ENCODE data around the gene TNS3.
"Not testable (repeated sequence)": the region's sequence is repeated elsewhere in the genome, so short reads cannot be mapped to it uniquely, and the experiment has no call there.

The TNS3 gene

DNA sequence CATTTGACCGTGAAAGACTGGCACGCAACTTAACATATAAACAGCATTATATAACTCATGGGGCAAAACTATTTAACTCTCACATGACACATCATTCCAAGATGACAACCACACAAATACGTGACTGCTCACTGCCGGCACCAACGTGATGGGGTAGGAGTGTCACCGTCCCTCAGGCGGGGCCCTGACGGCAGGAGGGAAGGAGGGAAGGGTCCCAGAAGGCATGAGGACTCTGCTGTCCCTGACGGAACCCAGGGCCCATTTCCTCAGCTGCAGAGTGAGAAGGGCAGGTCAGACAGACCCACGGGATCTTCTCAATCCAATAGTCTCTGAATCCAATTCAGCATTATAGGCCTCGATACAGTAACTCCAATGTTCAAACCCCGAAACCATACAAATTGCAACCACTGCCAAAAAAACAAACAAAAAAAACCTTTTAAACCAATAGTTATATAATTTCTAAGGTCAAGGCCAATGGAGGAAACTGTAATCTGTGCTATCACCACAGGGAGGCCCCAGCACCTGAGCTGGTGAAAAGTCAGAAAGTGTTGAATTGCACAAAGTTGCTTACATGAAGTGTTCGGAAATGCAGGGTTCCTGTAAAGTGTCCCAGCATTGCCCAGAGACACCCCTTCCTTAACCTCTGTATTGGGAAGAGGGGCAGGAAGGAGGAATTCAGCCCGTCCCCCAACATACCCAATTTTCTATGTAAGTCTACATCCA, 137.4 kb downstream of the TNS3 start:
- no peak for DNase-seq

DNA sequence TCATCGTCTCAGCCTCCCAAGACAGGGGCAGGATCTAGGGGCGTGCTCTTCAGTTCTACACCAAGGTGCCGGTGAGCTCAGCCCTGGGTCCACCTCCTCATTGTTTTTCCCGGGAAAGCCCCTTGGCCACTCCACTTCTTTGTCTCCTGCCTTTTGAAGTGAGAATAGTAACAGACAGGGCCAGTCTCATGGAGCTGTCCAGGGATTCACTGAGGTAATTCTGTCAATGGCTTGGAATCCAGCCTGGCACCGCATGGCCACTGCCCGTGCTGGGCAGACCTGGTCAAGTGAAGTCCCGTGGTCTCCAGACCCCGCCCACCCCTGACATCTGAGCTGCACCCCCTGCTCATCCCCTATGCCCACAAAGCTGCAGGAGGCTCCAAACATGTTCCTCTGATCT, 138.9 kb downstream of the TNS3 start:
- no peak for DNase-seq

DNA sequence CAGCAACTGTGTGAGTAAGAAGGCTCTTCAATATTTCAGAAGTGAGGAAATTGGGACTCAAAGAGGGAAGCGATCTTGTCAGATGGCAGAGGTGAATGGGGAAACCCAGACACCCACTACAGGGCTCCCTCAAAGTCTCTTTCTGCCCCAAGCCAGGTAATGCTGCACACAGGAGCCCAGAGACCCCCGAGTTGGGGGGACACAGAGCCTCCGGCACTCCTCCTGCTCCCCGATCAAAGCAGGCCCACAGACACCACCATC, 139.4 kb downstream of the TNS3 start:
- DNase-seq = no peak

DNA sequence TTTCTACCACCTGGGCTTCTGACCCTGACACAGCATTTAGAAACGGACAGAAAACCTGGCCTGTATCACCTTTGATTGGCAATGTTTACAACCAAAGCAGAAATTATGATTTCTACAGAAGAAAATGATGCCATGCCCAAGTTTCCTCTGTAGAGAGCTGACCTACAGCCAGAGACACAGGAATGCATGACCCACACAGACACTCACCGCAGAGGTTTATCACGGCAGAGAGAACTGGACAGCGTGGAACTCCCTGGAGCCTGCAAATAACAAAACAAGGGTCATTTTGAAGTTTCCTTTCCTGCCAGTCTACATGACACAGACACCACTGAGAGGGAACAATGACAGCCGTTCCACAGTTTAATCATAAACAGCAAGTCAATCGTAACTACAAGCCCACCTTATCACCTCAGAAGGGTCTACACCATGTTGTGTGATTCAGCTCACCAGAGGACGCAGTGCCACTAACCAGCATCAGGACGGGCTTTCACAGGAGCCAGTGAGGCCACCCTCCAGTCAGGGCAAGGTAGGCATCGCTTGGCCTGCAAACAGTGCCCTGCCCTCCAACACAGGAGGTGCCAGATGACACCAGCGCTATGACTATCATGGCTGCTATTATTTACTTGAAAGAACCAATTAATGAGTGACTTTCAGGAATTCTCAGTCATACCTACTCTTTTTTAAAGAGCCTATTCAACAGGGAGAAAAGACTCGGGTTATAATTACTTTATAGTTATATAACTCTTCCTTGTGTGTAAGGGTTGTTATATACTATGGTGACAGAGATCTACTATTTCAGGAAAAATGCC, 139.9 kb downstream of the TNS3 start:
- no peak for DNase-seq

DNA sequence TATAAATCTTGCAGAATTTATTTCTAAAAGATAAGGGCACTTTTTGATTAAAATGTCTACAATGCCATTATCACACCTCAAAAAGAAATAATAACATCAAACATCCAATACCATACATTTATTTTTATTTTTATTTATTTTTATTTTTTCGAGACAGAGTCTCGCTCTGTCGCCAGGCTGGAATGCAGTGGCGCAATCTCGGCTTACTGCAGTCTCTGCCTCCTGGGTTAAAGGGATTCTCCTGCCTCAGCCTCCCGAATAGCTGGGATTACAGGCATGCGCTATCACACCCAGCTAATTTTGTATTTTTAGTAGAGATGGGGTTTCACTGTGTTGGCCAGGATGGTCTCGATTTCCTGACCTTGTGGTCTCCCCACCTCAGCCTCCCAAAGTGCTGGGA, 140.9 kb downstream of the TNS3 start:
- not testable (repeated sequence) for DNase-seq

DNA sequence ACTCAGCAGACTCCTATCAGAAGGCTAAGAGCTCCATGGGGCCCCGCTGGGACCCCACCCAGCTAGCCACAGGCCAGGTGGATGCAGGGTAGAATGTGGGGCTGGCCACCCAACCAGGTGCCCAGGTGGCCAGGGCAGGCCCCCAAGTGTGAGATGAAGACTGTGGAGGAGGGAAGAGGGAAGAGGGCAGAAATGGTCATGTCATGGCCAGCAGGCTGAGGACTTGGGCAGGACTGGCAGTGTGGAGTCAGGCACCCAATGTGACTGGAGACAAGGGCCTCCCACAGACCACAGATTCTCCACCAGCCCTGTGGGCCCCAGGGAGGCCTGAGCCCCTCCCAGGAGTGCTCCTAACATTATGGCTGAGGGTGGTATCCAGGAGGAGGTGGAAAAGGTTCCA, 141.6 kb downstream of the TNS3 start:
- no peak for DNase-seq

DNA sequence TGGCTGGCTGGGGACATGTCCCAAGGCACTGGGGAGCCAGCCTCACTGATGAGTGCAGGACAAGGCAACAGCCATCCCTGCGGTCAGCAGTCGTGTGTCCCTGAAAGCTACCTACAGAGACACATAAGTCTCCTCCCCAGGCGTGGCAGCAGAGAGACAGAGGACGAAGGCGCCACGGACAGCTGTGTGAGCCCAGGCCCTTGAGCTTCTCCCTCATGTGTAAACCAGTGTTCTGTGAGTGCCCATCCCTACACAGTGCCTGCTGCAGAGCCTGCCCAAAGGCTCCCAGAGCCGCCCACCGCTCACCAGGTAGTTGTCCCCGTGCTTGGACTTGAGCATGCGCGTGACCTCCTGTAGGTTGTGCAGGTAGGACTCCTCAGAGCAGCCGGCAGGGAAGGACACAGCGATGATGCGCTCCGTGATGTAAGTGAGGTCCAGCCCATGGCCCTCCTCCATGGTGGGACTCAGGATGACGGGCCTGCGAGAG, 142.7 kb downstream of the TNS3 start:
- DNase-seq = no peak

DNA sequence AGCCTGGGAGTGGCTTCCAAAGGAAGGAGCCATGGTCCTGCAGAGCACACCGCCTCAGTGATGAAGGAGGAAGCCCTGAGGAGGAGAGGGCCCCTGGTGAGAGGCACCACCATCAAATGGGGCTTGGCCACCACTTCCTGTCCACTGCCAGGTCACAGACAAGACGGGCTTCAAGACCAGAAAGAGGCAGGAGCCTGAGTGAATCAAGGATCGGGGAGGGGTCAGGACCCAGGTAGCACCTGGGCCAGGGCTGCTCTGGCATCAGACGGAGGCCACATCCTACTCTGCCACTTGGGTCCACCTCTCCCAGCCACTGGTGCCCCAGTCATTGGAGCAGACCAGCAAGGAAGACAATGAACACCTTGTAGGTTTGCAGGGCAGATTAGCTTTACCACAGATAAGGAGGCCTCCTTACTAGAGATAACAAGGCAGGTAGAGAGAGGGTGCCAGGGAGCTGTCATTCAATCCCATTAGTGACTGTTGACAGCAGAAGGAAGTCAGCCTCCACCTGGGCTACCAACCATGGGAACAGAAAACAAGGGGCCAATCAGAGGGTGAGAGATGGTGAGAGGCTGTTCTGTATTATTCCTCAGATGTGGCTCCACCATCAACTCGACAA, 143.4 kb downstream of the TNS3 start:
- no peak for DNase-seq

DNA sequence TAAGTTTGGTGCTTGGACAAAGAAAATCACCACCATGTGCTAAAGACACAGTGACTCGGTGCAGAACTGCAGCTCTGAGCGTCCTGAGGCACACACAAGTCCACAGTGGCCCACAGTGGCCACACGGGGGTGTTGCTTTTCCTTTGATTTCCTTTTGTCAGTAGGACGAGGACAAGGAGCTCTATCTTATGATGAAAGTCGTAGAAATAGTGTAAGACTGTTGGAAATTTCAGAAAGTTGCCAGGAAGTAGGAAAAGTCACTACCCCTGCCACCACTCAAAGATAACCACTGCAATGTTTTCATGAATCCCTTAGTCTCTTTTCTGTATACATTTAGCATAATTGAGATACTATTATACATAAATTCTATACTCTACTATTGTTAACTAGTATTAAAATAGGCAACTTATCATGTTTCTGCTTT, 146.0 kb downstream of the TNS3 start:
- DNase-seq = no peak

DNA sequence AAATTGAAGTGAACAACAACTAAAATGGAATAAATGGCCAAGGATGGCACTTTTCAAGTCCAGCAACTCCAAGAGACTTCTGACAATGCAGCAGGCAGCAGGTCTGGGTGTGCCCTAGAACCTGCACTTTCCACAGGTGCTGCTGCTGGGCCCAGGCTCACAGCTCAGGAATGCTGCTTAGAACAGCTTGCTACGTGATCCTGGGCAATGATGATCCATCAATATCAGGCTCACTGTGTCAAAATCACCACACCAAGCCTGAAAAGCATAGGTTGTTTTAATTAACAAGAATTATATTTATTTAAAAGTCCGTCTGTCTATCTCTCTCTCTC, 148.4 kb downstream of the TNS3 start:
- no peak for DNase-seq

DNA sequence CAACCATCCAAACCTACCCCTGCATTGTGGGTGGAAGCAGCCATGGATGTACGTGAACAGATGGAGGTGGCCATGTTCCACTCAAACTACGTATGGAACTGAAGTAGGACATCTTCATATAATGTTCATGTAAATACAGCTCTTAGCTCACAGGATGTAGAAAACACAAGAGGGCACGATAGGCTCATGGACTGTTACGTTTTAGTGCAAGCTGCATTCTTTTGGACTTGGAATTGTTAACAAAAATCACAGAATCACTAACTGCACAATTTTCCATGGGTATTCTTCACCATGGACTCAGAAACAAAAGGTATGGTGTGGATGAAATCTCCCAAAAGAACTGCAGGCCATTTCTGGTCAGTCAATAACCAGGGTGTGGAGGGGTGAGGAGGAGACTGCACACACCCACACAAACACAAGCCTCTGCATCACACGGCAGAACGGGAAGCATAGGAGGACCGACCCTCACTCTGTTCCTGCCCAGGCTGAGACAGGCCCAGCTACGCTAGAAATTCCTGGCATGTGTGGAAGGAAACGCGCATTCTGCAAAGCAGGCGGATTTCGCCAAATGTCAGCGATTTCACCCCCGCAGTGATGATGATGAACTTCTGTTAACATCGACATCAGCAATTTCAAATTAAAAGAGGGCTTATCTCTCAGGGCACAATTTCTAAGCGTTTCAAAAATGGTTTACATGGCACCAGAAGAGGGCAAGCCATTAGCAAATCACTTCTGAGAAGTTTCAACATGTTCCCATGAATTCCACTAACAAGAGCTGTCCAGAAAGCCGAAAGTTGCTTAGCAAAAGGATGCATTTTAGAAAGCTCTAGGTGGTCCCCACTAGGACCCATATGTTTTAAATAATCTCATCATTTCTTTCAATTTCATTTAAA, 149.0 kb downstream of the TNS3 start:
- no peak for DNase-seq

DNA sequence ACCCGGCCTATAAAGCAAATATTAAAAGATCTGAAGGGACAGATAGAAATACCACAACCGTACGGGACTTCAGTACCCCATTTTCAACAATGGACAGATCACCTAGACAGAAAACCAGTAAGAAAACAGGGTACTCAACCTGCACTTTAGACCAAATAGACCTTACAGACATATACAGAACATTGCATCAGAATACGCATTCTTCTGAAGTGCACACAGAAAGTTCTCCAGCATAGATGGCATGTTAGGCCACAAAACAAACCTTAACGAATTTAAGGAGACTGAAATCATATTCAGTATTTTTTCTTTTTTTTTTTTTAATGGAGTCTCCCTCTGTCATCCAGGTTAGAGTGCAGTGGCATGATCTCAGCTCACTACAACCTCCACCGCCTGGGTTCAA, 151.5 kb downstream of the TNS3 start:
- DNase-seq = no peak

DNA sequence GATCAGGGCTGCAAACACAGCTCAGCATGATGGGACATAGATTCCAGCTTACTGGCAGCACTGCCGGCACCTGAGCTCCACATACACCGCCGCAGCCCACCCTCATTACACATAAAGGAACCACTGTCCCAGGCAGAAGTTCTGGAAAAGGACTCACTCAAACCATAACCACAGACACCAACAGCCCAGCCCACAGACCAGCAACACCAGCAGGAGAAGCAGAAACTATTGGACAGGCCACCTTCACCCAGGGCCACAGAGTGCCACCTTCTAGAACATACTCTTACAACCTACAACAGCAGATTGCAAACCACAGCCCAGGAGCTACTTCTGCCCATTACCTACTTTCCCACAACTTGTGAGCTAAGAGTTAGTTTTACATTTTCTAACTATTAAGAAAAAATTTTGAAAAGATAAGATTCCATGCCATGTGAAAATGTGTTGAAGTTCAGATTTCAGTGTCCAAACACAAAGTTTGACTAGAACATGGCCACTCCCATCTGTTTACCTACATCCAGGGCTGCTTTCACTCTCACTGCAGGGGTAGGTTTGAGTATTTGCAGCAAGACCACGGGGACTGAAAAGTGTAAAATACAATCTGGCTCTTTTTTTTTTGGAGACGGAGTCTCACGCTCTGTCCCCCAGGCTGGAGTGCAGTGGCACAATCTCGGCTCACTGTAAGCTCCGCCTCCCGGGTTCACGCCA, 153.0 kb downstream of the TNS3 start:
- no peak for DNase-seq

DNA sequence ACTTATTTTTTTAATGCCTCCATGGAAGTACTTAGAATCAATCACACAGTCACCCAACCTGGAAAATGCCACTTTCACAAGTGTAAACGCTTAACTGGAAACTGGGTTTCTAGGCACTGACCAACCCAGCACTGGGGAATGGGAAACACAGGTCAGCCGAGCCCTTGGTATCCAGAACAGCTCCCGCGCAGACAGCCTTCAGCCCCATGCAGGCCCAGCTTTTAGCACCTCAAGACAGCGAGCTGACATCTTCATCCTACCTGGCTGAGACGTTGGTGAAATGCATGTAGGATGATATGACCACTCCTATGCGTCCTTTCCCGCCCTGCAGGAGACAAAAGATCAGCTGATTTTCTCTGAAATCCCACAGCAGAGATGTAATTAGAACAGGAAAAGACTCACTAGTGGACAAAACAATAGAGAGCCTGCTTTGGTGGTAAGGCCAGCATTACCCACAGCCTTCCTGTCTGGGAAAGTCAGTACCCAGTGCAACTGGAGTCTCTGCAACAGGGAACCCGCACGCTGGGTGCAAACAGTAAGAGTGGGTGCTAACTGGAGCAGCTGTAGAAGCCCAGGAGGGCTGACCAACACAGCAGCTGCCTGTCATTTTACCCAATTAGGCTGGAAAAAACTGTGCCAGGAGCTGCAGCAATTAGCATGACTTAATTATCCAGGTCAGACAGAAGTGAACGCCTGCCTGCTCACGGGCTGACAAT, 153.7 kb downstream of the TNS3 start:
- DNase-seq = no peak

DNA sequence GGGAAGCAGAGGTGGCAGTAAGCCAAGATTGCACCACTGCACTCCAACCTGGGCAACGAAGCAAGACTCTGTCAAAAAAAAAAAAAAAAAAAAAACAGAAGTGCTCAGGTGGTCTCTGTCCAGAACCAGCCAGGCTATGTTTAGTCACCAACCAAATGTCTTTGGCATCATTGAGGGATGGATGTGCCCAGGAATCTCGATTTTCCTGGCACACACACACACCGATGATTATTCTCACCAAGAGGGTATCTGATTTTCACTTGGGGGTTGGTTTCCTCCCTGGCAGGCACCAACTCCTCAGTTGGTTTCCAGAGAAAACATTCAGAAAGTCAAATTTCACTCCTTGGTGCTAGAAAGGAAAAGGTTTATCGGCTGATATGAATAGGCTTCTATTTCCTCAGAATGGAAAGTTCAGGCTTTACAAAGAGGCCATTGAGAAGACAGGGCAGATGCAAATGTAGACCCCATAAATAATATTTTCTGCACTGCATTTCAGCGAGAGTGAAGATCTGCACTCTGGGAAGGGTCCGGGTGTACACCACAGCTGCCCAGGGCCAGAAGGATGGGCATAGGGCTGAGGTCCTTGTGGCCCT, 154.8 kb downstream of the TNS3 start:
- no peak for DNase-seq

DNA sequence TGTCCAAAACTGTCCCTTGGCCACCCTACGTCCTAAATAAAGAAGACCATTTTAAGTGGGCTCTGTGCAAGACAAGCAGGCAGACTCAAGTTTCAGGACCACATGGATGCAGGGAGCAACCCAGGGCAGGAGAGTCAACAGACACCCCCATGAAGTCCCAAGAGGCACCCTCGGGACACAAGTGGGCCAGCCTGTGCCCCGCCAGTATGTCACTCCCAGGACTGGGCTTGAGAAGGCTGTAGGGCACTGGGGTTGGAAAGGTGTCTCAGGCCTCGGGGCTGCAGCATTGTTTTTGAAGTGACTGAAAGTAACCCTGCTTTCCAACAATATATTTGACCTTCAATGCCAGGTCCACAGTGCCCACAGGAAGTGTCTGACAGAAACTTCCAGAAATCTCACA, 157.4 kb downstream of the TNS3 start:
- DNase-seq = no peak

DNA sequence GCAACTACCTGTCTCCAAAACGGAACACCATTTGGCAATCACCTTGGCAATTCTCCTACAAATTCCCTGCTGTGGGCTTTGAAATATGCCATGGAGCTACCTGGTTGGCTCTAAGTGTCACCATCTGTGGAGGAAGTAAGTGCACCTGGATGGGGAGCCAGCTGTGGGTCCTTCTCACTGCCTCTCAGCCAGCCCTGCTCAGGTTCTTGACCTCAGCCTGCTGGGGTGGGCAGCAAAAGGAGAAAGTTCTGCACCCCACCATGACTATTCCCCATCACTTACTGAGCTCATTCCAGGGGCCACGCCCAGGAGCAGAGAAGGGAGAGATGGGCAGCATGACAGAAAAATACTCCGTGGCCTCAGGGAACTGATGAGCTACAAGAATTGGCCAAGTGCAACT, 158.7 kb downstream of the TNS3 start:
- DNase-seq = no peak

DNA sequence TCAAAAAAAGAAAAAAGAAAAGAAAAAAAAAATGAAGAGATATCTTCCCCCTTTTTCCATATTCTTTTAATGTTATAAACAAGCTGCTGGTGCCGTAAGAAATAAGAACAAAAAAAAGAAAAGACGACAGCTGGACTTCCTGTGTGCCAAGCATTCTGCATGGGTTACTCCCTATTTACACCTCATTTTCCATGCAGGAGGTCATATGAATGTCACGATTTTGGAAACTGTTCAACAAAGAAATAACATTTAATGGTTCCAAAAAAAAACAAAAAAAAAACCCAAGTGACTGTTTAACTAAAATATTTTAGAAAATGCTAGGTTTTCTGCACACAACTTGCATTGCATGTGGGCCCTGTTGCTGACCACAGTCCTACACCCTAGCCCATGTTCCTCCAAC, 159.3 kb downstream of the TNS3 start:
- DNase-seq = no peak

DNA sequence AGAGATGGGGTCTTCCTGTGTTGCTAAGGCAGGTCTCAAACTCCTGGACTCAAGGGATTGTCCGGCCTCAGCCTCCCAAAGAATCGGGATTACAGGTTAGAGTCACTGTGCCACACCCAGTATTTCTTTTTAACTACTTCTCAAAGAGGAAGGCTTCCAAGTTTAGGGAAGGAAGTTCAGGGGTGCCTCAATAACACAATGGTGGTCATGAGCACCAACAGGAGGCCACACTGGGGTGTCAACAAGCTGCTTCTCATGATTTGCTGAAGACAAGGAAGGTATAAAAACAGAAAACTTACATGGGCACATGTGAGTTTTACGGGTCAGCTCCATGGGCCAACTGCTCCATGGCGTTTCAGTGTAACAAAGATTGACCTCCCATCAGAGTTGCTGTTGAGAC, 160.5 kb downstream of the TNS3 start:
- DNase-seq = no peak

DNA sequence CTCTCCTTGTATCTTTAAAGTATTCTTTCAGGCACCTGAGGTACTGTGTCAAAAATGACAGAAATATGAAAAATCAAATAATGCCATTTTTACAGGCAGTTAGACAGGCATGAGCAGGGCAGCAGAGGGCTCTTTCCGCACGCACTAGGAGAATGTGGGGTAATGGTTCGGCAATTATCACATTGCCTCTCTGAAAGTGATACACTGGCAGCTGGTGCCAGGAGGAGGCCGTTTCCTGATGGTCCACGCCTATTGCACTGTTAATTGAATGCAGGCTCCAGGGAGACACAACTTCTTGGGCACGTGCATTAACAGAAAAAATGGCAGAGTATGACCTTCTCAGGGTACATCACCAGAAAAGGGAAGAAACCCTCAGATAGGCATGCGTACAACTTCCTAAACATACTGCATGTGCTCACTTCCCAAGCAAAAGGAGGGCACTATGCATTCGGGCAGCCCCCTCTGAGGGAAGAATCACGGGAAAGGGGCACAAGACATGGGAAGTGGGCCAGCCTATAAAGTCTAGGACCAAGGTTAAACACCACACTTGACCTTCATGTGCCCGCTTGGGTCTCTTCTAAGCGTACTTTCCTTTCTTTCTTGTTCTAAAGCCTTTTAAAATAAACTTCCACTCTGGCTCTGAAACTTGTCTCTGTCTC, 161.7 kb downstream of the TNS3 start:
- no peak for DNase-seq

DNA sequence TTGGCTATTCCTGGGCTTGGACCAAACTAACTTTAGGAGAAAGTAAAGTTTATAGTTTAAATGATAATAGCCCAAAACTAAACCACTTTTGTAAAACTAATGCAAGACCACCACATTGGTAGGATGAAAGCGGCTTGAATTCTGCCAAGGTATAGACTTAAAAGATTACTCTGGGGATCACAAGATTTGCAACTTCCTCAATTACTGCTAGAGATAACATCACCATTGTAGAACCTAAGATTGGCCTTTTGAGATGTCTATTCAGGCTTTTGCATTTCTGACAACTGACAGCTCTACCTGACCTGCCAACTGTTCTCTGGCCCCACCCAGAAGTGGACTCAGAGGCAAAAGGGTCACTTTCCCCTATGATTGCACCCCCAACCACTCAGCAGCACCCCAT, 162.4 kb downstream of the TNS3 start:
- no peak for DNase-seq

Data from activated CD8-positive, alpha-beta memory T cell treated with anti-CD3 and anti-CD28 coated beads, Interleukin-2, amount 50 U/mL, for 4 hours (primary cell).